IMR-90 (cell line): ENCODE results near the gene KIF12. TPM values are rescaled to one million over a fixed set of nuclear protein-coding genes. Genes with fewer than 3 reads are reported as not detected.

ENCODE experiments used
- ATAC-seq: fragments of 200-7000 bp; cut with Tn5 transposase; 2 replicates; pipeline ENCODE4 v1.9.1; 2020; ENCODE audit warnings: low read depth, mild to moderate bottlenecking, moderate library complexity
- BruUV-seq: library from RNA; stranded (reverse); fragments of 400-500 nt; replicated peaks from 2 replicates; lab custom pipeline; 2021; lab: Mats Ljungman, UMichigan
- CTCF ChIA-PET: fragments of 300-600 bp; formaldehyde crosslinking; extraction: SDS; loops from one replicate; lab custom pipeline; 2021; ENCODE audit warnings: antibody characterized with exemption; lab: Yijun Ruan, JAX
- POLR2A ChIA-PET: fragments of 300-600 bp; sonication (Branson Sonifier 250); formaldehyde crosslinking; loops from one replicate; lab custom pipeline; 2022; ENCODE audit warnings: antibody characterized with exemption; ENCODE audit not compliant: unreplicated experiment; lab: Charles Lee
- DNase-seq: peaks from one replicate; pipeline ENCODE4 v3.0.0; 2013
- H2AFZ ChIP-seq: replicated peaks from 2 replicates; pipeline ENCODE3; 2013; ENCODE audit warnings: low read length, mild to moderate bottlenecking; ENCODE audit not compliant: poor library complexity
- H2AK5ac ChIP-seq: 2 replicates; pipeline ENCODE4 v1.6.1; 2013; ENCODE audit warnings: low read depth, low read length, inconsistent platforms
- H2AK9ac ChIP-seq: replicated peaks from 2 replicates; pipeline ENCODE3; 2013; ENCODE audit warnings: mild to moderate bottlenecking, low read depth, low read length, moderate library complexity; ENCODE audit not compliant: poor library complexity
- H2BK120ac ChIP-seq: 2 replicates; pipeline ENCODE4 v1.6.1; 2013; ENCODE audit warnings: low read depth, low read length, inconsistent platforms
- H2BK15ac ChIP-seq: 3 replicates; pipeline ENCODE4 v1.6.1; 2013; ENCODE audit warnings: low read depth, low read length, inconsistent platforms
- H2BK20ac ChIP-seq: 2 replicates; pipeline ENCODE4 v1.6.1; 2013; ENCODE audit warnings: low read depth, mild to moderate bottlenecking, inconsistent platforms, low read length, moderate library complexity
- H2BK5ac ChIP-seq: 2 replicates; pipeline ENCODE4 v1.6.1; 2013; ENCODE audit warnings: mild to moderate bottlenecking, low read depth, low read length, inconsistent platforms; ENCODE audit not compliant: poor library complexity, severe bottlenecking
- H3K14ac ChIP-seq: replicated peaks from 2 replicates; pipeline ENCODE4 v1.6.1; 2013; ENCODE audit warnings: low read depth, low read length, inconsistent platforms
- H3K18ac ChIP-seq: 2 replicates; pipeline ENCODE4 v1.6.1; 2013; ENCODE audit warnings: low read depth, low read length, control low read depth
- H3K23ac ChIP-seq: 2 replicates; pipeline ENCODE4 v1.6.1; 2013; ENCODE audit warnings: low read depth, low read length, inconsistent platforms
- H3K27ac ChIP-seq: 2 replicates; pipeline ENCODE4 v1.5.1; 2013; ENCODE audit warnings: mild to moderate bottlenecking, control low read depth, low read length; ENCODE audit not compliant: insufficient read depth
- H3K27me3 ChIP-seq: 2 replicates; pipeline ENCODE4 v1.6.1; 2013; ENCODE audit warnings: low read length; ENCODE audit not compliant: control insufficient read depth, insufficient read depth
- H3K36me3 ChIP-seq: 2 replicates; pipeline ENCODE4 v1.6.1; 2013; ENCODE audit warnings: low read length, mixed read lengths; ENCODE audit not compliant: control insufficient read depth, insufficient read depth
- H3K4ac ChIP-seq: 2 replicates; pipeline ENCODE4 v1.6.1; 2013; ENCODE audit warnings: low read depth, low read length, inconsistent platforms
- H3K4me1 ChIP-seq: 2 replicates; pipeline ENCODE4 v1.6.1; 2013; ENCODE audit warnings: low read length, mixed read lengths; ENCODE audit not compliant: control insufficient read depth, insufficient read depth
- H3K4me2 ChIP-seq: 2 replicates; pipeline ENCODE4 v1.6.1; 2013; ENCODE audit warnings: low read depth, mild to moderate bottlenecking, control low read depth, low read length, moderate library complexity
- H3K4me3 ChIP-seq: 2 replicates; pipeline ENCODE4 v1.5.1; 2013; ENCODE audit warnings: low read depth, mild to moderate bottlenecking, control low read depth, low read length, moderate library complexity; ENCODE audit not compliant: insufficient read depth
- H3K56ac ChIP-seq: 2 replicates; pipeline ENCODE4 v1.6.1; 2013; ENCODE audit warnings: low read length, inconsistent platforms; ENCODE audit not compliant: insufficient read depth; ENCODE audit errors: extremely low read depth
- H3K79me1 ChIP-seq, 2 experiments: 2 replicates each; pipeline ENCODE4 v1.6.1; 2013; ENCODE audit warnings: low read length in 2 of 2, inconsistent platforms in 1 of 2, low read depth in 1 of 2
- H3K9ac ChIP-seq: 2 replicates; pipeline ENCODE4 v1.6.1; 2013; ENCODE audit warnings: low read depth, low read length, control low read depth
- H3K9me1 ChIP-seq: 2 replicates; pipeline ENCODE4 v1.6.1; 2013; ENCODE audit warnings: low read length, inconsistent platforms; ENCODE audit not compliant: insufficient read depth
- H3K9me3 ChIP-seq: 2 replicates; pipeline ENCODE4 v1.6.1; 2013; ENCODE audit warnings: low read length; ENCODE audit not compliant: control insufficient read depth, insufficient read depth
- H4K20me1 ChIP-seq: 2 replicates; pipeline ENCODE4 v1.6.1; 2013; ENCODE audit warnings: low read length, inconsistent platforms; ENCODE audit not compliant: insufficient read depth
- H4K5ac ChIP-seq: 2 replicates; pipeline ENCODE4 v1.6.1; 2013; ENCODE audit warnings: mild to moderate bottlenecking, low read depth, low read length, control low read depth
- H4K8ac ChIP-seq, 2 experiments: 2 replicates each; pipeline ENCODE4 v1.6.1; 2013; ENCODE audit warnings: low read depth in 2 of 2, low read length in 2 of 2, control low read depth in 1 of 2, inconsistent platforms in 1 of 2
- H4K91ac ChIP-seq: 2 replicates; pipeline ENCODE4 v1.6.1; 2013; ENCODE audit warnings: low read depth, low read length, inconsistent platforms; ENCODE audit not compliant: insufficient read depth
- BHLHE40 ChIP-seq: fragments of 150-350 bp; IDR thresholded peaks from 2 replicates; pipeline ENCODE4 v1.6.1; 2016; ENCODE audit warnings: mild to moderate bottlenecking, low read depth, low read length
- CEBPB ChIP-seq: IDR thresholded peaks from 2 replicates; pipeline ENCODE4 v1.6.1; 2012; ENCODE audit warnings: low read depth, low read length, improper control_type of control experiment
- CHD1 ChIP-seq: IDR thresholded peaks from 2 replicates; pipeline ENCODE4 v1.6.1; 2012; ENCODE audit warnings: low read depth, low read length, improper control_type of control experiment
- FOS ChIP-seq: fragments of 150-350 bp; IDR thresholded peaks from 2 replicates; pipeline ENCODE4 v1.6.1; 2016; ENCODE audit warnings: low read depth, low read length
- MAFK ChIP-seq: IDR thresholded peaks from 2 replicates; pipeline ENCODE4 v1.6.1; 2012; ENCODE audit warnings: low read depth, low read length, improper control_type of control experiment
- MAZ ChIP-seq: IDR thresholded peaks from 2 replicates; pipeline ENCODE4 v1.6.1; 2012; ENCODE audit warnings: low read depth, mild to moderate bottlenecking, low read length, improper control_type of control experiment, moderate library complexity, borderline replicate concordance
- MXI1 ChIP-seq: IDR thresholded peaks from 2 replicates; pipeline ENCODE4 v1.6.1; 2012; ENCODE audit warnings: low read depth, mild to moderate bottlenecking, low read length, moderate library complexity, borderline replicate concordance
- NFE2L2 ChIP-seq: fragments of 150-350 bp; IDR thresholded peaks from 2 replicates; pipeline ENCODE4 v1.6.1; 2016; ENCODE audit warnings: low read depth, mild to moderate bottlenecking, low read length
- POLR2A ChIP-seq: IDR thresholded peaks from 2 replicates; pipeline ENCODE4 v1.6.1; 2012; ENCODE audit warnings: mild to moderate bottlenecking, low read depth, low read length
- RAD21 ChIP-seq: IDR thresholded peaks from 2 replicates; pipeline ENCODE4 v1.6.1; 2012; ENCODE audit warnings: low read length, improper control_type of control experiment
- RCOR1 ChIP-seq: IDR thresholded peaks from 2 replicates; pipeline ENCODE4 v1.6.1; 2012; ENCODE audit warnings: mild to moderate bottlenecking, low read length, improper control_type of control experiment; ENCODE audit not compliant: insufficient replicate concordance
- RFX5 ChIP-seq: IDR thresholded peaks from 2 replicates; pipeline ENCODE4 v1.8.0; 2012; ENCODE audit warnings: low read depth, mild to moderate bottlenecking, low read length, moderate library complexity
- SMC3 ChIP-seq: fragments of 150-350 bp; IDR thresholded peaks from 2 replicates; pipeline ENCODE4 v1.6.1; 2016; ENCODE audit warnings: low read depth, mild to moderate bottlenecking, antibody characterized with exemption, low read length, moderate library complexity
- WGBS, 2 experiments: methylation state at CpG; one replicate each; pipeline versions ENCODE4 v1.1.5 to v1.1.7; 2013; ENCODE audit warnings: missing lambda C conversion rate in 2 of 2; ENCODE audit not compliant: insufficient read length in 1 of 2; ENCODE audit errors: extremely low coverage in 2 of 2; 5-methylcytosine and 5-hydroxymethylcytosine counted together
- dilution Hi-C: fragments of 300-500 bp; cut with HindIII; formaldehyde crosslinking; loops from one replicate; pipeline ENCODE4 v1.14.3; 2018; ENCODE audit warnings: low sequenced_read_pairs; ENCODE audit not compliant: unreplicated experiment
- in situ Hi-C: fragments of 300-500 bp; cut with MboI; formaldehyde crosslinking; loops from 3 replicates; pipeline ENCODE4 v1.14.3; 2019; ENCODE audit warnings: low sequenced_read_pairs, inconsistent platforms, mixed read lengths
- intact Hi-C: fragments of 100-400 bp; cut with micrococcal nuclease; formaldehyde crosslinking; loops from 2 replicates; pipeline ENCODE4 v1.10.0; 2022
- polyA plus RNA-seq, 3 experiments: library from polyadenylated mRNA; depleted of rRNA; stranded (reverse); fragments of >200 nt; gene quantifications; 2 replicates each; pipeline ENCODE4 v1.2.3, GENCODE V29; 2012; ENCODE audit warnings: low replicate concordance in 1 of 3
- total RNA-seq: library from RNA; depleted of rRNA; stranded (reverse); fragments of >200 nt; gene quantifications from 2 replicates; pipeline ENCODE4 v1.2.3, GENCODE V29; 2012
- TF ChIP-seq, protein P1 (sequence below): fragments of 150-350 bp; IDR thresholded peaks from 2 replicates; pipeline ENCODE4 v1.6.1; 2017; ENCODE audit warnings: mild to moderate bottlenecking, antibody characterized with exemption, low read length, low read depth
- TF ChIP-seq, protein P2 (sequence below): fragments of 150-350 bp; IDR thresholded peaks from 2 replicates; pipeline ENCODE4 v1.6.1; 2016; ENCODE audit warnings: low read depth, mild to moderate bottlenecking, low read length, moderate library complexity, borderline replicate concordance
- TF ChIP-seq, protein P3 (sequence below): conservative IDR thresholded peaks from 2 replicates; pipeline ENCODE4 v1.5.1; 2012; ENCODE audit warnings: mild to moderate bottlenecking, low read depth, low read length, improper control_type of control experiment

Gene KIF12
- total and polyA plus RNA-seq, 2 of the 4 experiments (the other 2 are of a cell fraction): not detected

DNA sequence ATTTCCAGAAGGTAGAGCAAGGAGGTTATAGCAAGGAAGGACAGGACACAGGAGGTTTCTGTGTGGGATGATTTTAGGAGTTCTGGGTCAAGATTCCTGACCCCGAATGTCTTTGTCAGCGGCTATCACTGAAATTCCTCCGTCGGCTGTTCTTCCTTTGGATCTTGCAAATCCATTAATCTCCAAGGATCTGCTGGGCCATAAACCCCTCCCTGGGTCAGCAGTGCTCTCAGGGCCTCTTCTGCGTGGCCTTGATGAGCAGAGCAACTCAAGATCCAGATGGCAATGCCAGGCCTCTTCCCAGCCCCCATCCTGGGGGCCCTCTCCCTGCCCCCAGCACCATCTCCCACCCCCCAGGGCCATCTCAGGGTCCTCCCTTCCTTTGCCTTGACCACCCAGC, 40.0 kb upstream of the KIF12 start:
- H2AK9ac ChIP-seq: no peak overlapping the region
- H3K14ac ChIP-seq: no peak overlapping the region
- TF ChIP-seq CHD1 (no peak), RCOR1 (no peak), CEBPB (no peak), POLR2A (no peak), RAD21 (no peak), NFE2L2 (no peak), BHLHE40 (no peak), RFX5 (no peak), FOS (no peak), MAFK (no peak), MAZ (no peak), SMC3 (no peak), MXI1 (no peak)
- TF ChIP-seq, protein P1, sequence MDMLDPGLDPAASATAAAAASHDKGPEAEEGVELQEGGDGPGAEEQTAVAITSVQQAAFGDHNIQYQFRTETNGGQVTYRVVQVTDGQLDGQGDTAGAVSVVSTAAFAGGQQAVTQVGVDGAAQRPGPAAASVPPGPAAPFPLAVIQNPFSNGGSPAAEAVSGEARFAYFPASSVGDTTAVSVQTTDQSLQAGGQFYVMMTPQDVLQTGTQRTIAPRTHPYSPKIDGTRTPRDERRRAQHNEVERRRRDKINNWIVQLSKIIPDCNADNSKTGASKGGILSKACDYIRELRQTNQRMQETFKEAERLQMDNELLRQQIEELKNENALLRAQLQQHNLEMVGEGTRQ: no peak
- TF ChIP-seq, protein P2, sequence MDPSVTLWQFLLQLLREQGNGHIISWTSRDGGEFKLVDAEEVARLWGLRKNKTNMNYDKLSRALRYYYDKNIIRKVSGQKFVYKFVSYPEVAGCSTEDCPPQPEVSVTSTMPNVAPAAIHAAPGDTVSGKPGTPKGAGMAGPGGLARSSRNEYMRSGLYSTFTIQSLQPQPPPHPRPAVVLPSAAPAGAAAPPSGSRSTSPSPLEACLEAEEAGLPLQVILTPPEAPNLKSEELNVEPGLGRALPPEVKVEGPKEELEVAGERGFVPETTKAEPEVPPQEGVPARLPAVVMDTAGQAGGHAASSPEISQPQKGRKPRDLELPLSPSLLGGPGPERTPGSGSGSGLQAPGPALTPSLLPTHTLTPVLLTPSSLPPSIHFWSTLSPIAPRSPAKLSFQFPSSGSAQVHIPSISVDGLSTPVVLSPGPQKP: no peak
- TF ChIP-seq, protein P3, sequence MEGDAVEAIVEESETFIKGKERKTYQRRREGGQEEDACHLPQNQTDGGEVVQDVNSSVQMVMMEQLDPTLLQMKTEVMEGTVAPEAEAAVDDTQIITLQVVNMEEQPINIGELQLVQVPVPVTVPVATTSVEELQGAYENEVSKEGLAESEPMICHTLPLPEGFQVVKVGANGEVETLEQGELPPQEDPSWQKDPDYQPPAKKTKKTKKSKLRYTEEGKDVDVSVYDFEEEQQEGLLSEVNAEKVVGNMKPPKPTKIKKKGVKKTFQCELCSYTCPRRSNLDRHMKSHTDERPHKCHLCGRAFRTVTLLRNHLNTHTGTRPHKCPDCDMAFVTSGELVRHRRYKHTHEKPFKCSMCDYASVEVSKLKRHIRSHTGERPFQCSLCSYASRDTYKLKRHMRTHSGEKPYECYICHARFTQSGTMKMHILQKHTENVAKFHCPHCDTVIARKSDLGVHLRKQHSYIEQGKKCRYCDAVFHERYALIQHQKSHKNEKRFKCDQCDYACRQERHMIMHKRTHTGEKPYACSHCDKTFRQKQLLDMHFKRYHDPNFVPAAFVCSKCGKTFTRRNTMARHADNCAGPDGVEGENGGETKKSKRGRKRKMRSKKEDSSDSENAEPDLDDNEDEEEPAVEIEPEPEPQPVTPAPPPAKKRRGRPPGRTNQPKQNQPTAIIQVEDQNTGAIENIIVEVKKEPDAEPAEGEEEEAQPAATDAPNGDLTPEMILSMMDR: no peak
- dilution Hi-C loops (no loop called here), intact Hi-C loops (no loop called here), in situ Hi-C loops (no loop called here)
- no peak overlapping the region for H2BK20ac ChIP-seq
- H2BK120ac ChIP-seq: no peak overlapping the region
- H3K23ac ChIP-seq: no peak overlapping the region
- H3K18ac ChIP-seq: no peak overlapping the region
- BruUV-seq: no TSS peak
- no peaks in the 10 kb centered on the region for H3K9me1 ChIP-seq
- WGBS, 2 experiments: 80% methylated on average over 1 of the region's 5 CpGs; no CpG with 5 or more reads in 1 of the 2 experiments
- H2AK5ac ChIP-seq: no peak overlapping the region
- no peak overlapping the region for H4K8ac ChIP-seq
- H3K4me2 ChIP-seq: no peak overlapping the region
- no peak overlapping the region for H4K5ac ChIP-seq
- H3K56ac ChIP-seq: no peak overlapping the region
- H3K4ac ChIP-seq: no peak overlapping the region
- POLR2A ChIA-PET: no interaction called here
- H3K4me1 ChIP-seq: no peaks in the 10 kb centered on the region
- H2BK5ac ChIP-seq: no peak overlapping the region
- no peak overlapping the region for H4K91ac ChIP-seq
- H3K9ac ChIP-seq: no peak overlapping the region
- CTCF ChIA-PET: interaction anchor here (1.1 kb wide), 1 partner anchor 12 kb away, joined by 3 read pairs; no protein-coding TSS in a partner anchor
- no peak for ATAC-seq
- H2AFZ ChIP-seq: peak overlapping the region; percentile 8
- DNase-seq: no peak
- H4K20me1 ChIP-seq: no peaks in the 10 kb centered on the region
- H2BK15ac ChIP-seq: no peak overlapping the region
- no peaks in the 10 kb centered on the region for H3K79me1 ChIP-seq
- no peak overlapping the region for H3K4me3 ChIP-seq
- H3K27ac ChIP-seq: no peak overlapping the region
- H3K9me3 ChIP-seq: peaks cover 8% of the 10 kb centered on the region
- H3K27me3 ChIP-seq: peaks cover 77% of the 10 kb centered on the region
- H3K36me3 ChIP-seq: no peaks in the 10 kb centered on the region
